Heart right ventricle (tissue), 16 donors: Measurements from ENCODE around the gene ZFPM1. TPM values are rescaled to one million over a fixed set of nuclear protein-coding genes. Genes with fewer than 3 reads are reported as not detected.

Experiments used
- ATAC-seq, 8 donors: fragments of 200-7000 bp; cut with Tn5 transposase; one replicate each; pipeline ENCODE4 v1.9.1; 2020; ENCODE audit warnings: mild to moderate bottlenecking in 8 of 8, moderate library complexity in 8 of 8, moderate number of reproducible peaks in 1 of 8
- DNase-seq, 2 donors: peaks; one replicate each; pipeline ENCODE4 v3.0.0-alpha.2; 2020
- H3K27ac ChIP-seq, 10 donors: fragments of 200-600 bp; sonication (generic) in 2 of 10; one replicate each; pipeline versions ENCODE4 v1.5.0 to v1.8.0; 2020 to 2022; ENCODE audit warnings: mild to moderate bottlenecking in 3 of 10
- H3K27me3 ChIP-seq, 7 donors: fragments of 200-600 bp; one replicate each; pipeline ENCODE4 v1.8.0; 2021 to 2022; ENCODE audit warnings: mild to moderate bottlenecking in 2 of 7
- H3K36me3 ChIP-seq, 9 donors: fragments of 200-600 bp; sonication (generic) in 1 of 9; one replicate each; pipeline versions ENCODE4 v1.5.0 to v1.8.0; 2020 to 2022; ENCODE audit warnings: mild to moderate bottlenecking in 2 of 9
- H3K4me1 ChIP-seq, 9 donors: fragments of 200-600 bp; sonication (generic) in 1 of 9; one replicate each; pipeline versions ENCODE4 v1.5.0 to v1.8.0; 2020 to 2022; ENCODE audit warnings: mild to moderate bottlenecking in 4 of 9
- H3K4me3 ChIP-seq, 10 donors: fragments of 200-600 bp; sonication (generic) in 2 of 10; one replicate each; pipeline versions ENCODE4 v1.5.0 to v1.8.0; 2020 to 2022; ENCODE audit warnings: mild to moderate bottlenecking in 7 of 10, moderate library complexity in 2 of 10
- H3K9me3 ChIP-seq, 11 donors: fragments of 200-600 bp in 10 of 11; sonication (generic) in 2 of 11; one replicate each; pipeline versions ENCODE4 v1.5.0 to v1.8.0; 2013 to 2022; ENCODE audit warnings: mild to moderate bottlenecking in 2 of 11, control low read depth in 1 of 11, moderate library complexity in 1 of 11
- WGBS, 2 donors: extraction: QIAGEN DNeasy Blood & Tissue Kit; methylation state at CpG; one replicate each; pipeline ENCODE4 v1.1.7; 2013; ENCODE audit warnings: inconsistent platforms in 1 of 2; 5-methylcytosine and 5-hydroxymethylcytosine counted together
- intact Hi-C, 10 donors: fragments of 100-400 bp; cut with DNase I; formaldehyde crosslinking; loops; one replicate each; pipeline versions ENCODE4 v1.11.1 to v1.14.2; 2022
- polyA plus RNA-seq, 2 donors: library from polyadenylated mRNA; stranded (reverse); fragments of 200-250 nt; gene quantifications; one replicate each; pipeline ENCODE4 v1.2.3, GENCODE V29; 2013
- total RNA-seq, 10 donors: library from RNA; stranded (reverse); fragmentation: NEBNext Ultra II Directional in 3 of 10; extraction: Animal tissue kit (Norgen Biotek cat#: 25700) in 3 of 10; gene quantifications; one replicate each; pipeline versions ENCODE4 v1.2.1 to v1.2.4, GENCODE V29; 2021 to 2023
- TF ChIP-seq, protein P1 (sequence below), 9 donors: fragments of 200-600 bp; sonication (generic) in 2 of 9; IDR thresholded peaks; one replicate each; pipeline versions ENCODE4 v1.5.0 to v1.8.0; 2021 to 2022; ENCODE audit warnings: antibody characterized with exemption in 9 of 9, mild to moderate bottlenecking in 5 of 9, moderate library complexity in 1 of 9
- donor health status: Arrhythmogenic right ventricular cardiomyopathy.
- donor health status: ischemic (EF 13 %, LVEDD 7.1; RV severe dilation, severe dysfunction).
- donor health status: healthy with polysubstance abuse.
- donor health status: DM: no; HTN: yes; CAD: no.
- donor health status: DM: no; HTN: no; CAD: no.
- donor health status: ischemic (EF 25% LVEDD 6.9; RV normal size, moderate dysfunction).
- donor health status: ischemic (EF 25% LVEDD 5.7; RV mildly dilated, moderate dysfunction).
- donor health status: healthy.
- donor health status: DM: yes; HTN: yes; CAD: no.
- donor health status: Ischemic cardiomyopathy.
- donor health status: ischemic (EF 35%, LVEDD 5.7; RV mildly dilated, moderate dysfunction).
- donor health status: nonischemic (EF 11% LVEDD 7.7; RV severe dilation, severe dysfunction).
- donor health status: DM: yes; HTN: yes; CAD: no.
- donor health status: PGD.
- donor health status: ischemic (EF 29% LVEDD 5.4; RV normal size, mild dysfunction).
- donor health status: nonischemic (EF 23%, LVEDD 6.1; RV moderate dilation, normal function).

The ZFPM1 gene
- total and polyA plus RNA-seq, 12 donors = 2.0 to 10.4 (median 4.4) TPM

- ATAC-seq = no peak
These were observed 83.4 kb downstream of the ZFPM1 start for GRCh38 chr16:88536510-88536909.

DNA sequence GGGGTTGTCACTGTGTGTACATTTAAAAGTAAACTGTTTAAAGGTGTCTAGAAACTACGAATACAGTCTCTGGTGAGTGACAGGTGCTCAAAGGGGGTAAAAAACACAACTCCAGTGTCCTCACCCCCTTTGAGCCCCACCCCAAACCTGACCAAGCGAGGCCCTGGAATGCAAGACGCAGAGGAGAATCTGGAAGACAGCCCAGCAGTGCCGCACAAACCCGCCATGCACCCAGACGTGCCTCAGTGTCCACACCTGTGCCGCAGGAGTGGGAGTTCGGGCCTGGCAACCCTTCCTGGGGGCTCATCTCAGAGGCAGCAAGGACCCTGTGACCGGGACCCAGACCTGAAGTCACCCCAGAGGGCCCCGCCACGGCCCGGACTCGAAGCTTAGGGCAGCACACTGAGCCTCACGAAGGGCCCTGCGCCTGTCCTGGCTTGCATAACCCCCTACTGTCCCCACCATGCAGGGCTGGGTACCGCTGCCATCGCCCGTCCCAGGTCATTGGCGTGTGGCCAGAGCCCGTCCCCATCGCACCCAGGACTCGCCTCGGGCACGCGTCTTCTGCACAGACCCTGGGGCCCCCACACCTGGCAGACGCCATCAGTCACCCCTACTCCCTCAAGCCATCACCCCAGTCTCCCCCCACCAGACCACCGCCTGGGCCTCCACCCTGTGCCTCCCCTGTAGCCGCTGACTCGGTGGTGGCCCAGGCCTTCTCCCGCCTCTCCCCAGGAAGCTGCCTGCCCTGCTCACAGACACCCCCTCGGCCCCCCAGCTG, 84.1 kb downstream of the ZFPM1 start:
- Histone ChIP-seq H3K36me3 (no peaks in the 10 kb centered on the region), H3K4me3 (no peak overlapping the region), H3K27me3 (peaks cover 0 to 40% (median 39%) of the 10 kb centered on the region in 7 donors), H3K9me3 (peaks cover 0 to under 1% (median 0%) of the 10 kb centered on the region in 11 donors), H3K27ac (no peak overlapping the region), H3K4me1 (peaks cover 5 to 22% (median 10%) of the 10 kb centered on the region in 9 donors)
- no peak for ATAC-seq
- DNase-seq = no peak
- intact Hi-C loops = no loop called here
- TF ChIP-seq, protein P1, sequence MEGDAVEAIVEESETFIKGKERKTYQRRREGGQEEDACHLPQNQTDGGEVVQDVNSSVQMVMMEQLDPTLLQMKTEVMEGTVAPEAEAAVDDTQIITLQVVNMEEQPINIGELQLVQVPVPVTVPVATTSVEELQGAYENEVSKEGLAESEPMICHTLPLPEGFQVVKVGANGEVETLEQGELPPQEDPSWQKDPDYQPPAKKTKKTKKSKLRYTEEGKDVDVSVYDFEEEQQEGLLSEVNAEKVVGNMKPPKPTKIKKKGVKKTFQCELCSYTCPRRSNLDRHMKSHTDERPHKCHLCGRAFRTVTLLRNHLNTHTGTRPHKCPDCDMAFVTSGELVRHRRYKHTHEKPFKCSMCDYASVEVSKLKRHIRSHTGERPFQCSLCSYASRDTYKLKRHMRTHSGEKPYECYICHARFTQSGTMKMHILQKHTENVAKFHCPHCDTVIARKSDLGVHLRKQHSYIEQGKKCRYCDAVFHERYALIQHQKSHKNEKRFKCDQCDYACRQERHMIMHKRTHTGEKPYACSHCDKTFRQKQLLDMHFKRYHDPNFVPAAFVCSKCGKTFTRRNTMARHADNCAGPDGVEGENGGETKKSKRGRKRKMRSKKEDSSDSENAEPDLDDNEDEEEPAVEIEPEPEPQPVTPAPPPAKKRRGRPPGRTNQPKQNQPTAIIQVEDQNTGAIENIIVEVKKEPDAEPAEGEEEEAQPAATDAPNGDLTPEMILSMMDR (IDR thresholded peaks at IDR 0.05) = no peak
- WGBS, 2 donors = 77 to 80% methylated on average over 30 to 31 of the region's 31 CpGs

More at GRCh38 chr16:88536510-88536909, 83.4 kb downstream of the ZFPM1 start:
- Histone ChIP-seq H3K4me3 (no peak overlapping the region), H3K36me3 (no peaks in the 10 kb centered on the region), H3K4me1 (peaks cover 5 to 24% (median 10%) of the 10 kb centered on the region in 9 donors), H3K9me3 (no peaks in the 10 kb centered on the region), H3K27ac (no peak overlapping the region), H3K27me3 (peaks cover 0 to 35% (median 33%) of the 10 kb centered on the region in 7 donors)
- intact Hi-C loops = no loop called here
- no peak for DNase-seq
- TF ChIP-seq, protein P1 (IDR thresholded peaks at IDR 0.05) = no peak
- WGBS, 2 donors = 88 to 96% methylated on average over 11 of the region's 11 CpGs

DNA sequence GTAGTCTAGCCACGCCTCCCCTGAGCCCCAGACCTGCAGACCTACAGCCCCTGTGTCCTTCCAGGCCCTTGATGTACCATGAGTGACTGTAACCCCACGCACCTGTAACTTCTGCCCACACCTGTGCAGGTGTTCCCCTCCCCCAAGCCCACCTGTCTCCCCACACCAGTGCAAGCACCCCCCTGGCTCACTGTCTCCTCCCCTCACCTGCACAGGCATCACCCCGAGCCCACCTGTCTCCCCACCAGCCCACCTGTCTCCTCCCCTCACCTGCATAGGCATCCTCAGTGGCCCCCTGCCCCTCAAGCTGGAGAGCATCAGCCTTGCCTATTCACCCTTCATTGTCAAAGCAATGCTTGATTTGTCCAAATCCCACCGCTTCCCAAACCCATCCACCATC, 84.8 kb downstream of the ZFPM1 start:
- TF ChIP-seq, protein P1 (IDR thresholded peaks at IDR 0.05) = no peak
- DNase-seq (no peak), ATAC-seq (no peak)
- intact Hi-C loops = no loop called here
- no peaks in the 10 kb centered on the region for H3K36me3 ChIP-seq
- H3K4me1 ChIP-seq = peaks cover 5 to 15% (median 10%) of the 10 kb centered on the region in 9 donors
- H3K4me3 ChIP-seq = no peak overlapping the region
- H3K9me3 ChIP-seq = peaks cover 0 to 8% (median 6%) of the 10 kb centered on the region in 11 donors
- WGBS, 2 donors = 76 to 89% methylated on average over 4 of the region's 4 CpGs
- no peak overlapping the region for H3K27ac ChIP-seq
- H3K27me3 ChIP-seq = peaks cover 0 to 45% (median 41%) of the 10 kb centered on the region in 7 donors

- DNase-seq (no peak), ATAC-seq (no peak)
- Histone ChIP-seq H3K4me3 (no peak overlapping the region), H3K27ac (no peak overlapping the region), H3K4me1 (peaks cover 5 to 12% (median 10%) of the 10 kb centered on the region in 9 donors), H3K36me3 (no peaks in the 10 kb centered on the region), H3K27me3 (peaks cover 0 to 45% (median 41%) of the 10 kb centered on the region in 7 donors), H3K9me3 (peaks cover 0 to 14% (median 12%) of the 10 kb centered on the region in 11 donors)
- TF ChIP-seq, protein P1 (IDR thresholded peaks at IDR 0.05) = no peak
- intact Hi-C loops = no loop called here
- WGBS, 2 donors = 48 to 51% methylated on average over 23 of the region's 23 CpGs
These were observed 85.4 kb downstream of the ZFPM1 start for GRCh38 chr16:88538366-88539060.
